Suprapubic skin (tissue), 3 donors: ENCODE data around the gene ACSL1.

Experiments used
- CTCF ChIP-seq, 2 donors: fragments of 200-600 bp in 1 of 2; fragments of 450-650 bp in 1 of 2; sonication (generic) in 1 of 2; IDR thresholded peaks; one replicate each; pipeline ENCODE4 v1.5.1; 2016 to 2019; ENCODE audit warnings: antibody characterized with exemption in 2 of 2, mild to moderate bottlenecking in 1 of 2, moderate library complexity in 1 of 2
- POLR2A ChIP-seq, 2 donors: fragments of 450-650 bp; IDR thresholded peaks; one replicate each; pipeline ENCODE4 v1.6.1; 2017; ENCODE audit warnings: antibody characterized with exemption in 2 of 2, mild to moderate bottlenecking in 2 of 2, moderate library complexity in 2 of 2

- no peak for TF ChIP-seq CTCF (IDR thresholded peaks at IDR 0.05)
- no peak for TF ChIP-seq POLR2A (IDR thresholded peaks at IDR 0.05)
These were observed 8.8 kb downstream of the ACSL1 start for GRCh38 chr4:184816962-184817361.
